ENCODE results near the gene MGAT5B.
A peak's percentile ranks its signal among the peaks of the same experiment; 100 is the strongest.
"Not testable (repeated sequence)": the region's sequence is repeated elsewhere in the genome, so short reads cannot be mapped to it uniquely, and the experiment has no call there.

MGAT5B gene

DNA sequence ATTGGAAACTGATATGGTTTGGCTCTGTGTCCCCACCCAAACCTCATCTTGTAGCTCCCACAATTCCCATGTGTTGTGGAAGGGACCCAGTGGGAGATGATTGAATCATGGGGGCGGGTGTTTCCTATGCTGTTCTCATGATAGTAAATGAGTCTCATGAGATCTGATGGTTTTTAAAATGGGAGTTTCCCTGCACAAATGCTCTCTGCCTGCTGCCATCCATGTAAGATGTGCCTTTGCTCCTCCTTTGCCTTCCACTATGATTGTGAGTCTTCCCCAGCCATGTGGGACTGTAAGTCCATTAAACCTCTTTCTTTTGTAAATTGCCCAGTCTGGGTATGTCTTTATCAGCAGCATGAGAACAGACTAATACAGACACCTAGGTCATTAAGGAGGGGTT lies 109.8 kb downstream of the MGAT5B start:
- not testable (repeated sequence) for DNase-seq (ENCODE audit: low read depth)

DNA sequence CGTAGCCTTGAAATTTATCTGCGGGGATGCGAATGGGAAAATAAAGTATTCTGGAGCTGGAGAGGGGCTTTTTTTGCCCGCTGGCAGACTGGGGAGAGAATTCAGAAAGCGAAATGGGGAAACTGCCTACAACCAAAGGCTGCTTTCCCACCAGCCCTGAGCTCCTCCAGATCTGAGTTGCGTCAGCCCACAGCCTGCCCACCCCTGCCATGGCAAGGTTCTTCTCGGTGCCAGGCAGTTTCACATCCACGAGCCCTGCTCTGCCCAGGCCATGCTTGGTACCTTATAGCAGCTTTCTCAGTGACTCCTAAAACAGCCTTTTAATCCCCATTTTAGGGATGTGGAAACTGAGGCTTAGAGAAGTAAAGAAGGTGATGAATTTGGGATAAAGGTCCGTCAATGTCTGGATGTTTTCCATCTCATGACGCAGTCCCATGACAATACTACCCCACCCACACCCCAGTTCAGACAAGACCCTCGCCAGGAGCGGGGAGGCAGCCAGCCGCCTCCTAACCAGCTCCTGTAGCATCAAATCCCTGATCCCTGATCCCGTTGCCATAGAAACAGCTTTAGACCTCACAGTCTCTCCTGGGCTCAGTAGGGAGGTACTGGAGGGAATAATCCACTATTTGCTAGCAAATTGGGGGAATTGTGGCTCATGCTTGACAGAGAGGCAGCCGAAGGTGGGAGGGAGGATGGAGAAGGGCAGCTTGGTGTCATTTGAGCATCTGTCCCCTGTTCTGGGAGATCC lies 113.5 kb downstream of the MGAT5B start:
- no peak for DNase-seq (ENCODE audit: low read depth)

DNA sequence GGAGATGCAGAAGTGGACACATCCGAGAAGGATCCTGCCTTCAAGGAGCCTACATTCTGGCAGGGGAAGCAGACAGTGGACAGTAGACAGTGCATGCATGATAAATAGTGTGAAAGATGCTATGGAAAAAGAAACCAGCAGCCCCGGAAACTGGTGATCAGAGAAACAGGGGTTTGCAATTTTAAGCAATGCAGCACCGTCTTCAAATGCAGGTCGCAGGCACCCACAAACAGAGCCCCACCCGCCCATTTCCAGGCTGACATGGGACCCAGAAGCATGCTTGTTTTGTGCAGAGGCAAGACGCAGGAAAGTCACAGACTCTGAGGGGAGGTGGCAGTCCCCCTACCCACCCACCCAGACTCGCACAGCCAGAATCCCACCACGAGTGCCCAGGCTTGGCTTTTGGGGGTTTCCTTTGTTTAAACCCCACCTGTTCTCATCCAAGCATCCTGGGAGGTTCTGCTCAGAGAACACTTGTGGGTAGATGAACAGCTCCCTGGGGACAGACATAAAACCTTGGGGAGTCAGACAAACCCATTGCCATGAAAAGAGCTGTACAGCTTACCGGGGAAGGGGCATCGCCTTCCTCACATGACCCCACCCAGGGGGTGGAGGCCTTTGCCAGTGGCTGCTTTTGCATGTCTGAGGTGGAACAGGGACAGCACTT lies 114.3 kb downstream of the MGAT5B start:
- no peak for DNase-seq (ENCODE audit: low read depth)

DNA sequence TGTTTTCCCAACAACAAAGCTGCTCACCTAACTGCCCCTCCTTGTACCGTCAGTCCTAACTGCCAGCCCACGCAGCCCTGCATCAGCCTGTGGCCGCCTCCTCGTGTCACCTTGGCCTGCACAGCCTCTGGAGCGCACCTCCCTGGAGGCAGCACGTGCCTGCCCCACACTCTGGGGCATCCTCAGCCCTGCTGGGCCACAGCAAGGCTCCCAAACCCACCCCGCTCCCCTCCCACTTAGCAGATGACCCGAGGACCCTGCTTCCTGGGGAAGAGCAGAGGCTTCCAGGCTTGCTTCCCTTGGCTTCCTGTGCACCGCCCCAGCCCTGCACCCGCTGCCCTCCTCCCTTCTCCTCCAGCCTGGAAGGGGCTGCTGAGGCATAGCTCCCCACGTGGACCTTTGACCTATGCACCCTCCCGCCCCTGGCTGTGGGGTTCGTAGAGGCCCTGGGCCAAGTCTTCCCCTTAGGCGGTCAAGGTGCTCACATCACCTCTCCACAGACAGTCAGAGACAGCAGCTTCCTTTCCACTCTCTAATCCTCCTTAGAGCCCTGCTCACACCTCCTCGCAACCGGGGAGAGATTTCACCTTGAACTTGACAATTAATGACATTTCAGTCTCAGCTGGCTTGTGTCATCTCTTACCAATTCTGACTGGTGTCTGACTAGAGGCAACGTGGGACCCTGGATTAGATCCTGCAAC lies 115.0 kb downstream of the MGAT5B start:
- no peak for DNase-seq (ENCODE audit: low read depth)

DNA sequence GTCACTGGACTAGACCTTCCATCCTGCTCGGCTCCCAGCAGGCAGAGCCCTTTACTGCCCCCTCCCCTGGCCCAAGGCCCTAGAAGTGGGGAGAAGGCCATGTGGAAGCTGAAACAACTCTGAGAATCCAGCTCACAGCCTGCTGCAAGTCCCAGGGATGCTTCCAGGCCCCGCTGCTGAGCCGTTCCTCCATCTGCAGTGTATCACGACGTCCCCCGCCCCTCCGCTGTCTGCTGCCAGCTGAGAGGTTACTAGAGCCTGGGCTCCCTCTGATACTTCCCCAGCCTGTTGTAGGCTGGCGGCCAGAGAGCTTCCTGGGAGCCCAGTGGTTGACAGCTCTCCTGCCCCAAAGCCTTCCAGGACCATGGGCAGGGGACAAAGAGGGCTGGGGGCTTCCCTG lies 118.2 kb downstream of the MGAT5B start:
- DNase-seq (ENCODE audit: low read depth) = no peak

DNA sequence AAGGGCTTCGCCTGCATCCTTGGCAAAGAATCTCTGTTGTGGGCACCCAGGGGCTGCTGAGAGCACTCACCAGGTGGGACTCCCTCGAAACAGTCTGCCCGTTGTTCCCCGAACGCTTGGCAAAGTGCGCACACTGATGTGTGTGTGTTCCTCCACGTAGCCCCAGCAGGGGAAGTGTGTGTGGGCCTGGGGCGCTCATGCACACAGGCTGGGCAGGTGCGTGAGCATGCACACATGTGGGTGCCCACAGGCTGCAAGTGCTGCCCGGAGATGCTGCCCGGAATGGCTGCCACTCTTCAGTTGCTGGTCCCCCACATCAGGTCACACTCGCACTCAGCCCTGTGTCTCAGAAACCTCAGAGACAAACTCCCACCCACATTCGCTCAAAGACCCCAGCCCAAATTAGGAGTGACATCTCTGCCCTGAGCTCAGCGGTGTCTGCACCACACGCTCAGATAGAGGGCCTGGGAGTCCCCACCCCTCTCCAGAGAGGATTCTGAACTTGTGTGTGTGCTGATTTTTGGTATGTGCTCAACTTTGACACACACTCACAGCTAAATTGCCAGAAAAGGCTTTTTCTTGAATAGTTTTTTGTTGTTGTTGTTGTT lies 119.4 kb downstream of the MGAT5B start:
- DNase-seq (ENCODE audit: low read depth) = no peak

DNA sequence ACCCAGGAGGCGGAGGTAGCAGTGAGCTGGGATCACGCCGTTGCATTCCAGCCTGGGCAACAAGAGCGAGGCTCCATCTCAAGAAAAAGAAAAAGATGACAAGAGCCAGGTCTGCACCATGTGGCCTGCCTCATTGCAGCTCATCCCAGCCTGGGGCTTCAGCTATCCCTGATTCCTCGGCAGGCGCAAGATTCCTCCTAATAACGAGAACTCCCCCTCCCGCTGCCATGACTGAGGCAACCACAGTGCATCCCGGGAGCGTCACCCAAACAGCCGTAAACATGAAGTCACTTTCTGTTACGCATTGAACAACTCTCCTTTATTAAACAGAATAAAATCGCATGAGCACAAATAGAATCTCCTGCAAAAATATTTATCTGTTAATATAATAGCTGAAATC lies 120.6 kb downstream of the MGAT5B start:
- no peak for DNase-seq (ENCODE audit: low read depth)

DNA sequence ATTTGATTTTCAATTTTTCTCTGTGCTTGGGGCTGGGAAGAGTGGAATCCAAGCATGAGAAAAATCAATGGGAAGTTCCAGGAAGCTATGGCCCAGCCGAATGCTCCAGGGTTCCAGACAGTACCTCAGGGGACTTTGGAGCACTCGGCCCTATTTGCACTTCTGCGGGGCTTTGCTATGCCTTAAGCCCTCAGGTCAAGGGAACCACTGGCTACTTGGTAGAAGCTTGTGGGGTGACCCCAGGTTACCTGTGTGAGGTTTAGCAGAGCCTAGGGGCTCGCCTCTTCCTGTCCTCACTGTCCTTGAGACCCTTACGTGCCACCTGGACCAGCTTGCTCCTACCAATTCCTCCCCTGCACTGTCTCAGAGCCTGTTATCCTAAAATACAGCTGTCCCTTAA lies 121.3 kb downstream of the MGAT5B start:
- no peak for DNase-seq (ENCODE audit: low read depth)

DNA sequence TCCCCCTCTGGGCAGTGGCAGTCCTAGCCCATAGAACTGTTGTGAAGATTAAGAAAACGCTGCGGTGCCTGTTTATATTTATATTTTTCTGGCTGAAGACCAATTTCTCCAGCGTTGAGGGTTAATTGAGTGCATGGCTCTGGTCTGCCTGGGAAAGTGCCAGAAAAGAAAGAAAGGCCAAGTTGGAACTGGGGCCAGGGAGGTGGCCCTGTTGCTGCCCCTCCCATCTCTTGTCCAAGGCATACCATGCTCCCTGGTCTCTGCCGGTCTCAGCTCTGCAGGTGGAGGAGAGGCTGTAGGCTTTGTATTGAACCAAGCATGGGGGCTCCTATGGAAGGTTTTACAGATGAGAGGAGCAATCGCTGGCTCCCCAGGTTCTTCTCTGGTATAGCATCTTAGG lies 124.7 kb downstream of the MGAT5B start:
- no peak for DNase-seq (ENCODE audit: low read depth)

DNA sequence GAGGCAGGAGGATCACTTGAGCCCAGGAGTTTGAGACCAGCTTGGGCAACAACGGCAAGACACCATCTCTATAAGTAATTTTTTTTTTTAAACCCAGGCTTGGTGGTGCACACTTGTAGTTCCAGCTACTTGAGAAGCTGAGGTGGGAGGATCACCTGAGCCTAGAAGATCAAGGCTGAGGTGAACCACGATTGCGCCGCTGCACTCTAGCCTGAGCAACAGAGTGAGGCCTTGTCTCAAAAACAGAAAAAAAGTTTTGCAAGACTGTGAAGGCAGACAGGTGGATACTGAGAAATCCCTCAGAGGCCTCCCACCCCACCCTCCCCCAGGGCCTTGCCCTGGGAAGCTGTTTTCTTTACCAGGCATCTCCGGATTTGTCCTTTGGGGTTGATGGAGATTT lies 125.4 kb downstream of the MGAT5B start:
- no peak for DNase-seq (ENCODE audit: low read depth)

DNA sequence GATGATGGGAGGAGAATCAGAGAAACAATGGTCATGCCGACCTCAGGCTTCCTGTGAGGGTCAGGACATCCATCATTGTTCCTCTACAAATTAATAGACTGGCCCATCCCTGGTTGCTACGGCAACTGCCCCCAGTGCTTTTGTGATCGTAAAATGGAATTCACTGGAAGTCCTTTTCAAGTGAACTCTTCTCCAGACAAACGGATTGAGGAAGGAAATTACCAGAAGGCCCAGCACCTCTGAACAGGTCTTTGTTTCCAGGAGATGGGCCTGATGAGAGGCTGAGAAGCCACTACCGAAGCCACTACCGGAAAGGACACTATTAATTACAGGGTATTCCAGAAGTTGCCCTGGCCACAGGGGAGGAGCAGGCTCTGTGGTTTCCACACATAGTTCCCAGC lies 126.0 kb downstream of the MGAT5B start:
- DNase-seq (ENCODE audit: low read depth) = no peak

DNA sequence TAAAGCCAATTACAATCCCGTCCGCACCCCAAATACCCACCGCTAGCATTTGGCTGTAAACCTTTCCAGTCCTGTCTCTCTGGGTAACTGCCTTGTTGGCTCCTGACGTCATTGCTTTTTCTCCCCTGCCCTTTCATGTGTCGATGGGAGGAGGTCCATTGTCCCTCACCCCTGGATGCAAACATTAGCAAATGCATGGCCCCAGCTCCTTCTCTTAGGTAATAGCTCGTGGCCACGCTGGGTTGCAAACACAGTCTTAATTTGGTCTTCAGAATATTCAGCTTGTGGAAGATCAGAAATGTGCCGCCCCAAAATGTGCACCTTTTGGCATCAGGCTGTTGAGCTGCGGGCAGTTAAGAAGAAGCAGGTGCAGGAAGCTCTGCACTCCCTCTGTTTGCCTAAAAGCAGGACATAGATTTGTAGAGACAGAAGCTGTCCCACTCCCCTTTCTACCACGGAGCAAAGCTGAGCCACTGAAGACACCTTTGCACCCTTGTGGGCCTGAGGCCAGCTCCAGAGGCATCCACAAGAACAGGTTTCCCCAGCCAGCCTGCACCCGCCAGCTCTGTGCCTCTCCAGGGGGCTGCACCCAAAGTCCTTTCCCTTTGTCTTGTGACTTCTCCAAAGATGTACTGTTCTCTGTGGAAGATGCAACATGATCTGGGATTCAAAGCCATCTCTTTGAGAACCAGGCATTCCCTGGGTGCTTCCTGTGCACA lies 127.3 kb downstream of the MGAT5B start:
- no peak for DNase-seq (ENCODE audit: low read depth)

DNA sequence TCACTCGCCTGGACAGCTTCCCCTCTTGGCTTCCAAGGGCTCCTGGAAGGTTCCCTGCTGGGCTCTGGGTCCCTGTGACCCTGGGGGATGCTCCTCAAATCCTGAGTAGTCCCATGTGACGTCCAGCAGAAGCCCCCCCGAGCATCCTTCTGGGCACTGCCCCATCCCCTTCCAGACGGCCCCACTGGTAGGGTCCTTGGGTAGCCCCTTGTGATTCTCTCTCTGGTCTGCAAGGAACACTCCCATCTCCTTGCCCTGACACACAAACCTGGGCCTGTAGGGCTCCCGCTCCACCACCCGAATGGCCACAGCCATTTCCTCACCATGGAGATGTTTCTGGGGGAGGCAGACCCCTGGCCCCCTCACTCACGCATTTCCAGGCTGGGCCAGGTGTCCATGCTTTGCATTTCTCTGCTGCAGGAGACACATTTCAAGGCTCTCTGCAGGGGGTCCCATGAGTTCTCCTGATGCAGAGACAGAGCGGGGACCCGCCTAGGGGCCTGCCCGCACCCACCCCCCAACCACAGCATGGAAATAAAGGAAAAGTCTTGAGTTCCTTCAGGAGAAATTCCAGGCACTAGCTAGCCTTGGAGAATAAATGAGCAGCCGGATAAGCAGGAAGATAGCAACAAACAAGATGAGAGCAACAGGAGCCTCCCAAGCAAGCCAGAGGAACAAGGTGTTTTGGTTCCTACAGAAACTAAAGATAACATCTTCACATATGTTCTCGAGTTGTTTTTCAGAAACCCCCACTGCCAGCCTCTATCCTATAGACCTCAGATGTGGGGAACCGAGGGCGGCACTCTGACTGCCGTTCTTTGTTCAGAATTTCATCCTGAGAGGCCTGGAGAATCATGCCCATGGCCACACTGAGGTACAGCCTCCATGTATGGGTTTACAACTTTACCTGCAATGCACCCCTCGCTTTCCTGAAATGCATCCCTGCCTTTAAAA lies 128.8 kb downstream of the MGAT5B start:
- no peak for DNase-seq (ENCODE audit: low read depth)

DNA sequence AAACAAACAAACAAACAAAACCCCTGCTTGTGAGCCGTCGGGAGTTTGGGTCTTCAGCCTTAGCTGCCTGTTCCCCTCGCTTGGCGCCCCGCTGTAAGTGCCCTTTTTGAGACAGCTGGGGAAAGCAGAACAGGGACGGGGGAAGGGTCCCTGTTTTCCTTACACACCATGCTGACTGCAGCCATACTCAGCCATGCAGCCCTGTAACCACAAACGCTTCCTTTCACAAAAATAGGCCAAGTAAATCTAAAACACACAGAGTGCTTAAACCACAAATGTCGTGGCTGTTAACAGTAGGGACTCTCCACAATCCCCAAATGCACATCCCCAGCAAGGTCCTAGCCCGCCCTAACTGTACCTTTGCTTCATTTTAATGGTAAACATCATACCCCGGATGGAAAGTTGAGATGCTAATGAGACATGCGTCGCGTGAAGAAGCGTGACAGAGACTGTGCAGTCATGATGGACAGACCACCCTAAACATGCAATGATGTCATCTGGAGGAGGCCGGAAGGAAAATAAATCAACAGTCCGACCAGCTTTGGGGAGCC lies 129.9 kb downstream of the MGAT5B start:
- DNase-seq (ENCODE audit: low read depth) = peak; percentile 2

DNA sequence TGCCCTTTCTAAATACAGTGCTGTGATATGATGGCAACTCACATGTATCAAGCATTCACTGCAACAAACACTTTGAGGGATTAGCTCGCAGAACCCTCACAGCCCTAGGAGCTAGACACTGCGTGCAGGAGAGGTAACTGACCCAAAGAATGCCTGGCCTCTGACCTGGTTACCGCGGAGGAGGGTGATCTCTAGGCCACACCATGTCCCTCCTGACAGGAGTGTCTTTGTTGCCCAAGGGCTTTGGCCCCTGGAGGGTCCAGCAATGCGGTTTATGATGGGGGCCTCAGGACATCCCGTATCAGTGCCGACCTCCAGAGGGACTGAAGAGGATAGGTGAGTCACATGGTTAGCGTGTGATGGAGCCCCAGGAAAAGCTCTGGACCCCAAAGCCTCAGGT lies 130.6 kb downstream of the MGAT5B start:
- no peak for DNase-seq (ENCODE audit: low read depth)

Measured in stimulated activated CD8-positive, alpha-beta memory T cell treated with anti-CD3 and anti-CD28 coated beads, Interleukin-12 subunit alpha, Interleukin-12 subunit beta, amount 100 ng/mL, for 4 hours (primary cell).